HepG2 (cell line): ENCODE measurements around the gene CORO1C.

Source experiments
- CREB1 ChIP-seq, 2 experiments: fragments of 450-650 bp in 1 of 2; IDR thresholded peaks; 2 replicates each; pipeline ENCODE4 v1.6.1; 2016 to 2017; ENCODE audit warnings: control low read depth in 1 of 2, mild to moderate bottlenecking in 1 of 2, missing compliant biosample characterization in 1 of 2, missing genetic modification characterization in 1 of 2
- CTCF ChIP-seq: sonication (generic); formaldehyde crosslinking; IDR thresholded peaks from 2 replicates; pipeline ENCODE4 v1.5.0; 2020; ENCODE audit warnings: mild to moderate bottlenecking, missing genetic modification reagents, moderate library complexity
- LCORL ChIP-seq, 2 experiments: fragments of 450-650 bp in 1 of 2; sonication (generic) in 1 of 2; formaldehyde crosslinking in 1 of 2; IDR thresholded peaks; 2 replicates each; pipeline versions ENCODE4 v1.5.0 to v1.6.1; 2017 to 2020; ENCODE audit warnings: antibody characterized with exemption in 1 of 2, missing genetic modification reagents in 1 of 2
- MAFK ChIP-seq, 2 experiments: IDR thresholded peaks in 1 of 2; conservative IDR thresholded peaks in 1 of 2; 2 replicates each; pipeline ENCODE4 v1.6.1; 2011; ENCODE audit warnings: improper control_type of control experiment in 2 of 2, low read length in 2 of 2
- NAIF1 ChIP-seq: sonication (generic); formaldehyde crosslinking; IDR thresholded peaks from 2 replicates; pipeline ENCODE4 v1.5.0; 2020; ENCODE audit warnings: mild to moderate bottlenecking, missing genetic modification reagents, borderline replicate concordance
- POLR2AphosphoS5 ChIP-seq: IDR thresholded peaks from 2 replicates; pipeline ENCODE4 v1.6.1; 2012; ENCODE audit warnings: low read depth, low read length
- ZNF576 ChIP-seq: sonication (generic); formaldehyde crosslinking; IDR thresholded peaks from 2 replicates; pipeline ENCODE4 v1.4.0; 2020; ENCODE audit warnings: mild to moderate bottlenecking, missing genetic modification reagents
- TF ChIP-seq, protein P1 (sequence below): sonication (generic); formaldehyde crosslinking; conservative IDR thresholded peaks from 2 replicates; pipeline ENCODE4 v1.4.0; 2020; ENCODE audit warnings: missing genetic modification reagents
- TF ChIP-seq, protein P2 (sequence below): sonication (generic); formaldehyde crosslinking; IDR thresholded peaks from 2 replicates; pipeline ENCODE4 v1.4.0; 2020; ENCODE audit warnings: missing genetic modification reagents, borderline replicate concordance

DNA sequence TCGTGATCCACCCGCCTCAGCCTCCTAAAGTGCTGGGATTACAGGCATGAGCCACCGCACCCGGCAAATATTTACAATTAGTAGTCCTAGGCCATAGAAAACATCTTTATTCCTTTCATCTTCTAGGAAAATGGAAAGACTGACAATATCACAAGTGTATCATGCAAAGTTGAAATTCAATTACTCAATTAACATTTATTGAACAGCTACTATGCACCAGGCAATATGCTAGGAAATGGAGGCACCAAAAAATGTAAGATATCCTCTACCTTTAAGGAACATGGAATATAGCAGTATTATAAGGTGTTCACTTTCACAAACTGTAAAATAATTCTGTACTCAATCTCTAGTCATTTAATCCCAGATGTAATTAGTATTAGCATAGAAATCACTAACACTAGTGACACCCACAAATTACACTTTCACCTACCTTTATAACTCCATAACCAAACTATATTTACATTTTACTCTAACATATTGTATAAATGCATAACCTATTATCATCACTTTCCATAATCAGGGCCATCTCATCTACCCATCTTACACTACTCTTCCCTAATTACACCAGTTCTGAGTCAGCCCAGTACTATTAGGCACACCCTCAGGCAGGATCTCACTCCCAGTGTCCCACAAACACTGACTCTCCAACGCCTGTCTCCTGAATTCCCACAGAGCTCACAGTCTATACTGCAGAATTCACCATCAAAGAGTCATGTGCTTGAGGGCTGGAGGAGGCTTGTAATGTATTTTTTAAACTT, 10.4 kb downstream of the CORO1C start:
- TF ChIP-seq MAFK (conservative IDR thresholded peaks at IDR 0.05 in 1 of 2, IDR thresholded peaks at IDR 0.05 in 1 of 2; ENCODE audit: low read length in 2 of 2) (no peak), ZNF576 (CRISPR knock-in tag) (no peak), CTCF (CRISPR knock-in tag) (no peak), LCORL (IDR thresholded peaks at IDR 0.05) (no peak), LCORL (CRISPR knock-in tag; IDR thresholded peaks at IDR 0.05) (no peak), NAIF1 (CRISPR knock-in tag) (no peak), CREB1 (IDR thresholded peaks at IDR 0.05) (no peak), CREB1 (CRISPR knock-in tag; IDR thresholded peaks at IDR 0.05) (no peak), POLR2AphosphoS5 (no peak)
- TF ChIP-seq, protein P1, sequence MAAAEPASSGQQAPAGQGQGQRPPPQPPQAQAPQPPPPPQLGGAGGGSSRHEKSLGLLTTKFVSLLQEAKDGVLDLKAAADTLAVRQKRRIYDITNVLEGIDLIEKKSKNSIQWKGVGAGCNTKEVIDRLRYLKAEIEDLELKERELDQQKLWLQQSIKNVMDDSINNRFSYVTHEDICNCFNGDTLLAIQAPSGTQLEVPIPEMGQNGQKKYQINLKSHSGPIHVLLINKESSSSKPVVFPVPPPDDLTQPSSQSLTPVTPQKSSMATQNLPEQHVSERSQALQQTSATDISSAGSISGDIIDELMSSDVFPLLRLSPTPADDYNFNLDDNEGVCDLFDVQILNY: no peak
- TF ChIP-seq, protein P2, sequence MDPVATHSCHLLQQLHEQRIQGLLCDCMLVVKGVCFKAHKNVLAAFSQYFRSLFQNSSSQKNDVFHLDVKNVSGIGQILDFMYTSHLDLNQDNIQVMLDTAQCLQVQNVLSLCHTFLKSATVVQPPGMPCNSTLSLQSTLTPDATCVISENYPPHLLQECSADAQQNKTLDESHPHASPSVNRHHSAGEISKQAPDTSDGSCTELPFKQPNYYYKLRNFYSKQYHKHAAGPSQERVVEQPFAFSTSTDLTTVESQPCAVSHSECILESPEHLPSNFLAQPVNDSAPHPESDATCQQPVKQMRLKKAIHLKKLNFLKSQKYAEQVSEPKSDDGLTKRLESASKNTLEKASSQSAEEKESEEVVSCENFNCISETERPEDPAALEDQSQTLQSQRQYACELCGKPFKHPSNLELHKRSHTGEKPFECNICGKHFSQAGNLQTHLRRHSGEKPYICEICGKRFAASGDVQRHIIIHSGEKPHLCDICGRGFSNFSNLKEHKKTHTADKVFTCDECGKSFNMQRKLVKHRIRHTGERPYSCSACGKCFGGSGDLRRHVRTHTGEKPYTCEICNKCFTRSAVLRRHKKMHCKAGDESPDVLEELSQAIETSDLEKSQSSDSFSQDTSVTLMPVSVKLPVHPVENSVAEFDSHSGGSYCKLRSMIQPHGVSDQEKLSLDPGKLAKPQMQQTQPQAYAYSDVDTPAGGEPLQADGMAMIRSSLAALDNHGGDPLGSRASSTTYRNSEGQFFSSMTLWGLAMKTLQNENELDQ (CRISPR knock-in tag): no peak
